ENCODE measurements around the gene DNAI2.
"Not testable (repeated sequence)": the region's sequence is repeated elsewhere in the genome, so short reads cannot be mapped to it uniquely, and the experiment has no call there.

The DNAI2 gene

DNA sequence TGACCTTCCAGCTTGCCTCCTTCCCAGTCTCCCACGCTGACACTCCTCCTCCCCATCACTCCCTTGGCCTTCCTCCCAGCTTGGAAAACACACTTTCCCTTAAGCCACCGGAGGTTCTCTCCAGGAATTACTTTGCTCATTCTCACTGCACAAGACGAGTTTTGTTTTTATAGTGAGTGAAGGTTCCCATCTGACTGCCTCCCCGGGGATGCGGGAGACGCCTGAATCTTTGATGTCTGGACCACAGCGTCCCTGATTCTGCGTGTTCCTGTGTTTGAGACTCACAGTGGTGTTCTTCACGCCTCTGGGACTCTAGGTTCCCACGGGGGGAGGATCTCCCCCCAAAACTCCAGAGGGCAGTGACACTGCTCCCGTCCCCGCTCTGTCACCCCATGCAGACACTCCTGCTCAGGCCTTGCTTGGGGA is 2.0 kb downstream of the DNAI2 start:
- no peak overlapping the region for H3K4me3 ChIP-seq (IDR thresholded peaks at IDR 0.05; ENCODE audit: insufficient read depth, low read depth, low read length)
- no peak overlapping the region for H3K4me2 ChIP-seq
- peaks cover 67% of the 10 kb centered on the region for H3K27me3 ChIP-seq (ENCODE audit: insufficient read depth, low read depth)
- no peaks in the 10 kb centered on the region for H3K79me2 ChIP-seq (ENCODE audit: insufficient read depth, low read depth)
- TF ChIP-seq, protein P1, sequence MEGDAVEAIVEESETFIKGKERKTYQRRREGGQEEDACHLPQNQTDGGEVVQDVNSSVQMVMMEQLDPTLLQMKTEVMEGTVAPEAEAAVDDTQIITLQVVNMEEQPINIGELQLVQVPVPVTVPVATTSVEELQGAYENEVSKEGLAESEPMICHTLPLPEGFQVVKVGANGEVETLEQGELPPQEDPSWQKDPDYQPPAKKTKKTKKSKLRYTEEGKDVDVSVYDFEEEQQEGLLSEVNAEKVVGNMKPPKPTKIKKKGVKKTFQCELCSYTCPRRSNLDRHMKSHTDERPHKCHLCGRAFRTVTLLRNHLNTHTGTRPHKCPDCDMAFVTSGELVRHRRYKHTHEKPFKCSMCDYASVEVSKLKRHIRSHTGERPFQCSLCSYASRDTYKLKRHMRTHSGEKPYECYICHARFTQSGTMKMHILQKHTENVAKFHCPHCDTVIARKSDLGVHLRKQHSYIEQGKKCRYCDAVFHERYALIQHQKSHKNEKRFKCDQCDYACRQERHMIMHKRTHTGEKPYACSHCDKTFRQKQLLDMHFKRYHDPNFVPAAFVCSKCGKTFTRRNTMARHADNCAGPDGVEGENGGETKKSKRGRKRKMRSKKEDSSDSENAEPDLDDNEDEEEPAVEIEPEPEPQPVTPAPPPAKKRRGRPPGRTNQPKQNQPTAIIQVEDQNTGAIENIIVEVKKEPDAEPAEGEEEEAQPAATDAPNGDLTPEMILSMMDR (conservative IDR thresholded peaks at IDR 0.05; ENCODE audit: low read depth, low read length) = no peak
- no peaks in the 10 kb centered on the region for H3K36me3 ChIP-seq (ENCODE audit: insufficient read depth)
- H3K27ac ChIP-seq = no peak overlapping the region
- H3K4me1 ChIP-seq (ENCODE audit: low read depth, poor library complexity, severe bottlenecking) = no peaks in the 10 kb centered on the region
- no peaks in the 10 kb centered on the region for H4K20me1 ChIP-seq (ENCODE audit: insufficient read depth)
- H2AFZ ChIP-seq (ENCODE audit: low read depth) = no peak overlapping the region
- H3K9ac ChIP-seq = no peak overlapping the region

DNA sequence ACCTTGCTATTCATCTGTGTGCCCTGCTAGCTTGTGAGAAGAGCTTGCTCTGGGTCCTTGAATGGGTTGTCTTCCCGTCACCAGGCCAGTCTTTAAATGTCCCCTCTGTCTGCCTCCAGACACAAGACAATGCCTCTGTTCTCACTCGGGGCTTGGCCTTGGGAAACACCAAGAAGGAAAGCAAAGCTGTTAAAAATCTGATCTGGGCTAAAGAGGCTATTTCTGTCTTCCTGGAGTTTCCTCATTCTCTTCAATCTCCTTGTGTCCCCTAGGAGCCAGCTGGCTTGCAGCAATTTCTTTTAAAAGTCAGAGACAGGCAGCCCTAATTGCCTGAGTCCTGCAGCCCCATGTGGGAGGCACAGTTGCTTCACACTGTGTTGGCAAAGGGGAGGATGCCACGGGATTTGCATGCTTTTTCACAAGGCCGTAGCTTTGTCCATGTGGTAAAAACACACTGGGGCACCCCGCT is 2.5 kb downstream of the DNAI2 start:
- H3K4me2 ChIP-seq = no peak overlapping the region
- H3K4me3 ChIP-seq (IDR thresholded peaks at IDR 0.05; ENCODE audit: insufficient read depth, low read depth, low read length) = no peak overlapping the region
- no peak overlapping the region for H3K9ac ChIP-seq
- H3K27ac ChIP-seq = no peak overlapping the region
- no peaks in the 10 kb centered on the region for H4K20me1 ChIP-seq (ENCODE audit: insufficient read depth)
- H3K4me1 ChIP-seq (ENCODE audit: low read depth, poor library complexity, severe bottlenecking) = no peaks in the 10 kb centered on the region
- H3K27me3 ChIP-seq (ENCODE audit: insufficient read depth, low read depth) = peaks cover 62% of the 10 kb centered on the region
- TF ChIP-seq, protein P1 (conservative IDR thresholded peaks at IDR 0.05; ENCODE audit: low read depth, low read length) = no peak
- H2AFZ ChIP-seq (ENCODE audit: low read depth) = no peak overlapping the region
- H3K79me2 ChIP-seq (ENCODE audit: insufficient read depth, low read depth) = no peaks in the 10 kb centered on the region
- H3K36me3 ChIP-seq (ENCODE audit: insufficient read depth) = no peaks in the 10 kb centered on the region

DNA sequence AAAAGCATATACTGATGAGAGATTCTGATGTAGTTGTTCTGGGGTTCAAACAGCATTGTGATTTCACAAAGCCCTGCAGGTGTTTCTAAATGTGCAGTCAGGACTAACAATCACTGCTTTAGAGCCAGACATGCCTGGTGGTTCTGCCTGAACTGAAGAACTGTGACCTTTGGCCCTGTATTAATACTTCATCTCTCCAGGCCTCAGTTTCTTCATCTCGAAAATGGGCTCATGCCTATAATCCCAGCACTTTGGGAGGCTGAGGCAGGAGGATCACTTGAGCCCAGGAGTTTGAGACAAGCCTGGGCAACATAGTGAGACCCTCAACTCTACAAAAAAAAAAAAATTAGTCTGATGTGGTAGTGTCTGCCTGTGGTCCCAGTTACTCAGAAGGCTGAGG is 3.9 kb downstream of the DNAI2 start:
- H3K27ac ChIP-seq = no peak overlapping the region
- no peak overlapping the region for H3K4me2 ChIP-seq
- no peak overlapping the region for H2AFZ ChIP-seq (ENCODE audit: low read depth)
- H4K20me1 ChIP-seq (ENCODE audit: insufficient read depth) = no peaks in the 10 kb centered on the region
- no peaks in the 10 kb centered on the region for H3K36me3 ChIP-seq (ENCODE audit: insufficient read depth)
- H3K4me1 ChIP-seq (ENCODE audit: low read depth, poor library complexity, severe bottlenecking) = no peaks in the 10 kb centered on the region
- TF ChIP-seq, protein P1 (conservative IDR thresholded peaks at IDR 0.05; ENCODE audit: low read depth, low read length) = no peak
- no peak overlapping the region for H3K9ac ChIP-seq
- H3K79me2 ChIP-seq (ENCODE audit: insufficient read depth, low read depth) = no peaks in the 10 kb centered on the region
- H3K4me3 ChIP-seq (IDR thresholded peaks at IDR 0.05; ENCODE audit: insufficient read depth, low read depth, low read length) = no peak overlapping the region
- H3K27me3 ChIP-seq (ENCODE audit: insufficient read depth, low read depth) = peaks cover 59% of the 10 kb centered on the region

DNA sequence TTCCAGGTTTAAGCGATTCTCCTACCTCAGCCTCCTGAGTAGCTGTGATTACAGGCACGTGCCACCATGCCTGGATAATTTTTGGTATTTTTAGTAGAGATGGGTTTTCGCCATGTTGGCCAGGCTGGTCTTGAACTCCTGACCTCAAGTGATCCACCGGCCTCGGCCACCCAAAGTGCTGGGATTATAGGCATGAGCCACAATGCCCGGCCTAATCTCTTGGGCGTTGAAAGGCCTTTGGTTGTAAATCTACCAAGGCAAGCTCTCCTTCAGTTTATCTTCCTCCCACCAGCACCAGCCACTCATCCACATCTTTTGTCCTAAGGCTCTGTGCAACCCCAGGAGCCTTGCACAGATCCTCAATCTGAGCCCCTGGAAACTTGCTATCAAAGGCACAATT is 5.6 kb downstream of the DNAI2 start:
- H3K27ac ChIP-seq; H3K9ac ChIP-seq; H3K36me3 ChIP-seq (ENCODE audit: insufficient read depth); H4K20me1 ChIP-seq (ENCODE audit: insufficient read depth); H3K4me2 ChIP-seq; H3K4me1 ChIP-seq (ENCODE audit: low read depth, poor library complexity, severe bottlenecking); H3K4me3 ChIP-seq (IDR thresholded peaks at IDR 0.05; ENCODE audit: insufficient read depth, low read depth, low read length); H3K79me2 ChIP-seq (ENCODE audit: insufficient read depth, low read depth); H2AFZ ChIP-seq (ENCODE audit: low read depth): not testable (repeated sequence)
- H3K27me3 ChIP-seq (ENCODE audit: insufficient read depth, low read depth) = peaks cover 56% of the 10 kb centered on the region

DNA sequence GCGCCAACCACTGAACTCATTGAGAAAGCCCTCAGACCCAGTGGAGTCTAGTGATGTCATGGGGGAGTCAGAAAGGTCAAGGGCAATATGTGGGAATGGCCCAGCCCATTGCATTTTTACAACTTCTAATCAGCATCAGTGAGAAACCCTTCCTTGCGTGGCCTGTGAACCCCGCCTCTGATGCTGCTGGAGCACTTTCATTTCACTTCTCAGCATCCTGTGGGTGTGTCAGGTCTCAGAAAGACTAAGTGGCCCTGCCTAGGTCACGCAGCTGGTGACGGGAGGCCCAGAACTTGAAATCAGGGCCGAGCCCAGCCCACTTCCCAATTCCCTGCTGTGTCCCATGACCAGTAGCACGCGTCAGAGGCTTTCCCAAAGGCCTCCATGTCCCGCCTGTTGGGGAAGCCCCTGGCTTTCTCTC is 6.1 kb downstream of the DNAI2 start:
- Histone ChIP-seq H4K20me1 (ENCODE audit: insufficient read depth) (no peaks in the 10 kb centered on the region), H3K27me3 (ENCODE audit: insufficient read depth, low read depth) (peaks cover 53% of the 10 kb centered on the region), H3K36me3 (ENCODE audit: insufficient read depth) (no peaks in the 10 kb centered on the region), H3K4me3 (IDR thresholded peaks at IDR 0.05; ENCODE audit: insufficient read depth, low read depth, low read length) (no peak overlapping the region), H3K27ac (no peak overlapping the region), H2AFZ (ENCODE audit: low read depth) (no peak overlapping the region), H3K4me2 (no peak overlapping the region), H3K79me2 (ENCODE audit: insufficient read depth, low read depth) (no peaks in the 10 kb centered on the region), H3K4me1 (ENCODE audit: low read depth, poor library complexity, severe bottlenecking) (no peaks in the 10 kb centered on the region), H3K9ac (no peak overlapping the region)
- TF ChIP-seq, protein P1 (conservative IDR thresholded peaks at IDR 0.05; ENCODE audit: low read depth, low read length) = no peak
